HG03520 (cell line): Measurements from ENCODE around the gene TMEM129.
A peak's percentile ranks its signal among the peaks of the same experiment; 100 is the strongest.

ENCODE experiments used
- ATAC-seq: cut with Tn5 transposase; IDR thresholded peaks from one replicate; pipeline ENCODE4 v1.9.1; 2021; ENCODE audit warnings: mild to moderate bottlenecking, moderate library complexity; ENCODE audit not compliant: unreplicated experiment

Gene TMEM129

DNA sequence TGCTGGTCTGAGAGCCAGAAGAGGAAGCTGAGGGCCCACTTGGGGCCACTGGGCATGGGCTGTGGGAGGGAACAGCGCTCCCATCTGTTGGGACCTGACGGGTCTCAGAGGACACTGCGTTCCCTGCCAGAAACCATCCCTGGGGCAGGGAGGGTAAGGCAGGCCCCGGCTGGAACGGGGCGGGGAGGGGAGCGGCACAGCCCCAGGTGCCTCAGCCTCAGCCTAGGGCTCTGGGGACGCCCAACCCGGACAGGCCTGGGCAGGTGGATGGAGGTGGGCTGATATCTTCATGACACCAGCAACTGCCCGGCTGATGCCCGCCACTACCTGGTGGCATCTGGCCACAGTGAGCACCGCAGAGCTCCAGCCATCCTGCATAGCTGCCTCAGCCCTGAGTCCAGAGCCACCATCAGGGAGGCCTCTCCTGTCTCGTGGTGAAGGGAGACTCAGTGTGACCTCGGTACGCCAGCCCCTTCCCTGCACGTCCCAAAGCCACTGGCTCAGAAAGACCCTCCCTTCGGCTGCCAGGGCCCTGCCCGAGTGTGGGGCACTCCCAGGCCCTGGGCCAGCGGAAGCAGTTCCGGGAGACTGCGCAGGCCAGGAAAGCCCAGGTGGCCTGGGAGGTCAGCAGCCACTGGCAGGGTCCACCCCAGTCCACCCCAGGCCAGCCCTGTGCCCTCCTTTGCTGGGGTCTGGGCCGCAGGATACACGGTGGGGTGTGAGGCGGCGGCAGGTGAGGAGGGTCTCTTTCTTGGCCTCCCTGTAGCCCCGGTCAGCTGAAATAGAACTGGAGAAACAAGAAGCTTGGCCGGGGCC is 37.4 kb upstream of the TMEM129 start:
- no peak for ATAC-seq

- ATAC-seq = no peak
Measured at GRCh38 chr4:1757836-1758235, 36.7 kb upstream of the TMEM129 start.

- ATAC-seq = no peak
Measured at GRCh38 chr4:1756893-1757779, 36.0 kb upstream of the TMEM129 start.

DNA sequence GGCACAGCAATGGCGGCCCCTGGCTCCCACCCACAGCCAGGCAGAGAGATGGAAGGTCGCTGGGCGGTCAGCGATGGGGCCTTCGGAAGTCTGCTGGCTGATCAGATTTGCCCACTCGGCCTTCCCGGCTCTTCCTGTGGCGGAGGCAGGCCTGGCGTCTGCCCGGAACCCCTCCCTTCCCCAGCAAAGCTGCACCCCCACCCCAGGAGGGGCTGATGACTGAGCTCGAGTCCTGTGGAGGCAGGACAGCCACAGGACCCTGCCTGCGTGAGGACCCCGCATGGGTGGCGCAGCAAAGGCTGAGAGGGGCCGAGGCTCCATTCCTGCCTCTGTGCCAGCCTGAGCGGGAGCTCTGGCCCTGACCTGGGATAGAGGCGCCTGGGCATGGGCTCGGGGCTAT is 35.0 kb upstream of the TMEM129 start:
- ATAC-seq = no peak

- no peak for ATAC-seq
Measured at GRCh38 chr4:1755297-1755696, 34.2 kb upstream of the TMEM129 start.

DNA sequence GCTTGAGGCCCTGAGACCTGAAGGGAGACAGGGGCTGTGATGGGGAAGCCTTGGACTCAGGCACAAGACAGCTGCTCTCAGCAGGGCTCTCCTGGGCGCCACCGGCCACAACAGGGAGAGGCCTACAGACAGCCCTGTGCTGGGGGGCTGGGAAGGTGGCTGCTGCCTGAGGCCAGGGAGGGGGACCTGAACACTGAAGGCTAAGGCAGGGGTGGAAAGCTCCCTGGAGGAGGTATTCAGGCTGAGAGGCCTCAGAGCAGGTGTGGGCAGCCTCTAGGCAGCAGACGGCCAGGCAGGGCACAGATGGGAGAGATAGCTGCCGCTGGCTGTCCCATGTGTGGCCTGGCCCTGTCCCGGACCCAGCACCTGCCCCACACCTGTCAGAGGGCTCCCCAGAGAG is 33.2 kb upstream of the TMEM129 start:
- ATAC-seq = no peak

GRCh38 chr4:1753697-1754311 is 32.7 kb upstream of the TMEM129 start:
- ATAC-seq = no peak

DNA sequence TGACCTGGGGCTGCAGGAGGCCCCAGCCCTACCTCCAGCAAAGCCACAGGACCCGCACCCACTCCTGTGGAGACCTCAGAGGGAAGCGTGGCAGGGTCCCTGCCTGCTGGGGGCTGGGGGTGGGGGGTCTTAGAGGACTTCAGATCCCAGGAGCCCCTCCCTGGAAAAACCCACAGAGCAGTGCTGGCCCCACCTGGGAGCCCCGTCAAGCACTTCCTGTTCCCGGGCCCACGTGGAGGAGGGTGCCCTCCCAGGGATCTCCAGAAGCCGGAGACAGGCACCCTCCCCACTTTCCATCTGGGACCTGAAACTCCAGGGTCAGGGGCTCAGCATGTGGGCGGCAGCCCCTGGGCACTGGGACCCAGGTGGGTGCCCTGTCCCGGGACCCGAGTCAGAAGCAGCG is 32.2 kb upstream of the TMEM129 start:
- ATAC-seq = no peak

- no peak for ATAC-seq
Measured at GRCh38 chr4:1752284-1753041, 31.3 kb upstream of the TMEM129 start.

GRCh38 chr4:1751919-1752283 is 30.8 kb upstream of the TMEM129 start:
- ATAC-seq = no peak

DNA sequence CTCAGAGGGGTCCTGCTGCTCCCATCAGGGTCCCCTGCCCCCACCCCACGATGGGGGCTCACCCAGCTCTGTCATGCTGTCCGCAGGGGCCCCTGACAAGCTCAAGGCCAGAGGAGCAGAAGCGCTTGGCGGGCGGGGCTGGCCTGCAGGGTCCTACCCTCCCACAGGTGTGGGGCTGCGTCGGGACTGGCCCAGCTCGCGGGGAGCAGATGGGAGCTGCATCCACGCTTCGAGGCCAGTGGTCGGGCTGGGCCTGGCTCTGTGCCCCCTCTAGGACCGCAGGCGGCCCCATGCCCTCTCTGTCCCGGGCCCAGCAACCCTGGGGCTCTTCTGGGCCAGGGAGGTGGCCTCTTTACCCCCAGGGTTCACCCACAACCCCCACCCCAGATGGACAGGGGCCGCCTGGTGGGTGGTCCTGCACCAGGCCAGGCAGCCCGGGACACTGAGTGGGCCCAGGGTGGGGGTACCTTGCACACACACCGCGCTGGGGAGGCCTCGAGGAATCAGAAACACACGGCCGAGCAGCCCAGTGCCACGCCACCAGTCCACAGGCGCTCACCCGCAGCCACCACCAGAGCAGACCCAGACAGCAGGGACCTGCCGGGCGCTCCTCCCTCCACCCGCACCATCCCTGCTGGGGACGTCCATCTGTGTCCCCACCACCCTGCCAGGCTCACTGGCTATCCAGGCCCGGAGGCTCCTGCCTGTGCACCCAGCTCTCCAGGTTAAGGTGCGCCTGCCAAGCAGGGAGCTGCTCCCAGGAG is 30.2 kb upstream of the TMEM129 start:
- no peak for ATAC-seq

DNA sequence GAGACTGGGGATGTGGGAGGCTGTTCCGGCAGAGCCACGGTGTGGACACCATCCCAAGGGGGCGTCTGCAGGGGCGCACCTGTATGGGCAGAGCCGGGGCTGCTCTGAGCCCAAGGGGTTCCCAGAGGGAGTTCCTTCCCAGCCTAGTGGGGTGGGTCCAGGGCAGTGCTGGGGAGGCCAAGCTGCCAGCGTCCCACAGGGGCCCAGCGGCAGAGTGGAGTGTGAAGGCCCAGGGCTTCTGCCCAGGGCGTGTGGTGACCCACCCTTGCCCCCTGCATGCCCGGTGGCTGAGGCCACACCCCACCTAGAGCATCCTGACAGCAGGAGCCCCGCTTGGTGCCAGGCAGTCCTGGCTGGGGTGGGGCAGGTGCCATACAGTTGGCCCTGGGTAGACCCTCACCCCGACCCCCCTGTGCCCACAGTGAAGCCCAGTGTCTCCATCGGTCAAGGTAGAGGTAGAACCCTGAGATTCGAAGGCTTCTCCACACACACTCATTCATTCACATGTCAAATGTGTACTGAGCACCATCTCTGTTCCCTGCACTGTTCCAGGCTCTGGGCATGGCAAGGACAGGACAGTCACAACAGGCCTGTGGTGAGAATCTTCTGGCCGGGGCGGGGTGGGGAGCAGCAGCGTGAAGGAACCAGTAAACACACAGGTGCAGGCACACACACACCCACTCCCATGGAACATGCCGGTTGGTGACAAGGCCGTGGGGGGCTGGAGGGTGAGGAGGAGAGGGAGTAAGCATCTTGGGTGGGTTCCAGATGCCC is 29.4 kb upstream of the TMEM129 start:
- no peak for ATAC-seq

DNA sequence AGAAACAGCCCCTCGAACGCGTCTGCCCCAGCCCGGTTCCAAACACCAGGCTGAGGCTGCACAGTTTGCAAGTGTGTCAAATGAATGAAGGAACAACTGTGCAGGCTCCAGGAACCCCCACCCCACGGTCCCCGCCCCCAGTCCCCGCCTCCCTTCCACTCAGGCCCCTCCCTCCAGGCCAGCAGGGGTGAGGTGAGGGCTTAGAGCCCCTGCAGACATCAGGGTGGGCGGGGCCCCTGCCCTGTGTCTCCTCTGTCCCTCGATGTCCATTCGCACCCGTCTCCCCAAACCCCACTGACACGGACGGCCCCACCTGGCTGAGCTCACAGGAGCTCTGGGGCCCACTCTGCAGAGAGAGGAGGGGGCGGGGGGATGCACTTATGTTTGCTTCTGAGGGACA is 28.7 kb upstream of the TMEM129 start:
- ATAC-seq = no peak

DNA sequence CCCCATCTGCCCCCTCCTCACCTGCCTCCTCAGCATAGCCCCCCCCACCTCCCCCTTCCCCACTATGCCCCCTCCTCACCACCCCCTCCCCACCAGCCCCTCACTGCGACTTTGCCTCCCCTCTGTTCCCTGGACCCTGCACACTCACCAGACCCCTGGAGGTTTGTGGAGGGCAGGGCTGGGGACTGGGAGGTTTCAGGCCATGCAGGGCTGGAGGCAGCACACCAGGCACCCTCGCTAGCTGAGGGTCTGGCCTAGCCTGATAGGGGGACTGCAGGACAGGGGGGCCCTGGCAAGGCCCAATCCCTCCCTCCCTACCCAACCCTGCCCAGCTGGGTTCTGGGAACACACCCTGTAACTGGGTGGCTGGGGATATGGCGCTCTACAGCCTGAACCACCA is 28.2 kb upstream of the TMEM129 start:
- no peak for ATAC-seq

DNA sequence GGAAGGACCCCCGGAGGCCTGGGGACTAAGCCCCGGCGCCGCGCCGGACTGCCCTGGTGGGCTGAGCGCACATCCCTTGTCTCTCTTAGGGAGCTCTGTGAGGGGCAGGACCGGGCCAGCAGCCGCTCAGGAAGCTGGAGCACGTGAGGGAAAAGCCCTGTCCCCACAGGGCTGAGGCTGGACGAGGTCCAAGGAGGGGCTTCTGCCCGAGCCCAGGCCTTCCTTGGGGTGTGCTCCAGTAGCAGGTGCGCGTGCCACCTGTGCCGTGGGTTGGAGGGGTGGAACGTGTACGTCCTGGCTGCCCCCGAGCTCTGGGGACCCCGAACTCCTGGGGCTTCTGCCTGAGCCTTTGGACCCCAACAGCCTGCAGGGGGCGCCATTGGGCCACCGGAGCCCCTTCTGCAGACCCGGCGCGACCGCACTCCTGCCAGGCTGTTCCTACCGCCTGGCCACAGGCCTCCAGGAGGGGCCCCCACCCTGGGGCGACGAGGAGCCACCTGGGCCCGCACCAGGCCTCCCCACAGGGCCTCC is 27.4 kb upstream of the TMEM129 start:
- peak; percentile 47 for ATAC-seq

- ATAC-seq = no peak
Measured at GRCh38 chr4:1747603-1747967, 26.5 kb upstream of the TMEM129 start.

DNA sequence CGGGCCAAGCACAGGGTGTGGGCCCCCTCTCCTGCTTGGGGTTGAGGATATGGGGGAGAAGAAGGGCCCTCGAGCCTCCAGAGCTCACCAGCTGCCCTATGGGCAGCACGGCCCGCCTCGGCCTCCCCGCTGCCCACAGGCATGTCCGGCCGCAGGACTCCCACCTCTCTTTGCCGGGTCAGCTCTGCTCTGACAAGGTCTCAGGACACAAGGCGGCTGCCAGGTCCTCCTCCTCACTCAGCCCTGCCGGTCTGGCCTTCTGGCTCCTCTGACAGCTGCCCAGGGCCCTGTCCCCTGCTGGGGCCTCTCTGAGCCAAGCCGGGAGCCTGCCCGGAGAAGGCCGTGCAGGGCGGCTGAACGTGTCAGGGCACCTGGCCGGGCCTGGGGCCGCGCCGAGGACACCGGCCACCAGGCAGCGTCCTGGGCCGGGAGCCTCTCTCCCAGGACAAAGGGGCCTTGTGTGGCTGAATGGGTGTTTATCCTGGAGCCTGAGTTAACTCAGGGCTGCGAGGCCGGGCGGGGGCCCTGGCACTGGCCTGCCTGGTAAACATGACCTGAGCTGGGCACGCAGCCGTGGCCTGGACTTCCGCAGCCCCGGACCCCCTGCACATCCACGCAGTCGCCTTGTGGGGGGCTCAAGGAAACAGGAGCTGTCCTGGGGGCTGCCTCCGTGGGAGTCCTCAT is 25.9 kb upstream of the TMEM129 start:
- ATAC-seq = no peak

DNA sequence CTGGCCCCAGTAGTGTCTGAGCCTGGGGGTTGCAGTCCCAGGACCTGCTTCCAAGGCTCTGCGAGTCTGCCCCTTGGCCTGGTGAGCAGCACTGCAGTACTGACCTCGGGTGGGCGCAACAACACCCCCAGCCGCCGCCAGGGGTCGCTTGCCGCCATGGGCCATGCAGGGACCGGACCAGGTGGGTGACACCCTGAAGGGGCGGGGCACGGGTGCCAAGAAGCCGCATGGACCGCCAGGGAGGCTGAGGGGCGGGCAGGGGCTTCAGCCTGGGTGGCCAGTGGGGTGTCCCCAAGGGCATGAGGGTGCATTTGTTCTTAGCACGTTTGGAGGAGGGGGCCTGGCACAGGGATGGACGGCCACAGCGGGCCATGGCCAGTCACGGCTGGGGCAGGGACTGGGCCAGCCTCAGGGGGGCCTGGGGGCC is 25.2 kb upstream of the TMEM129 start:
- ATAC-seq = no peak

DNA sequence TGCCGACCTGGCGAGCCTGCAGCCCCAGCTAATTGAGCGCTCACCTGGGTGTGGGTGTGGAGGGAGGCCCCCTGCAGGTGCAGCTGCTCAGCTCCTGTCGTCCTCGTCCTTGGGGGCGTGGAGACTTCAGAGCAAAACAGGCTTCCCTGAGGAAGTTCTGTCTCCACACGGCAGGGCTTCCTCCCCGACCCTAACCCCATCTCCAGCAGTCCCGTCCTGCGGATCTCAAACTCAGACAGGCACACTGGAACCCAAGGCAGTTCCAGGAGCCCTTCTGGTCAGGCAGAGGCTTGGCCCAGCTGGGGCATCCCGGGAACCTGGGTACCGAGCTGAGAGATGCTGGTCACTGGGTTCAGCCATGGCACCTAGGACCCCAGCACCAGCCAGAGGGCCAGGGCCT is 24.6 kb upstream of the TMEM129 start:
- no peak for ATAC-seq
